ENCODE measurements around the gene TMEM59L. TPM values are rescaled to one million over a fixed set of nuclear protein-coding genes. Genes with fewer than 3 reads are reported as not detected.

The TMEM59L gene
- total and polyA plus RNA-seq, 9 of the 15 experiments (the other 6 are each of a cell fraction or from before 2014, with no cell fraction given) = 0.37 TPM; not detected in 8

DNA sequence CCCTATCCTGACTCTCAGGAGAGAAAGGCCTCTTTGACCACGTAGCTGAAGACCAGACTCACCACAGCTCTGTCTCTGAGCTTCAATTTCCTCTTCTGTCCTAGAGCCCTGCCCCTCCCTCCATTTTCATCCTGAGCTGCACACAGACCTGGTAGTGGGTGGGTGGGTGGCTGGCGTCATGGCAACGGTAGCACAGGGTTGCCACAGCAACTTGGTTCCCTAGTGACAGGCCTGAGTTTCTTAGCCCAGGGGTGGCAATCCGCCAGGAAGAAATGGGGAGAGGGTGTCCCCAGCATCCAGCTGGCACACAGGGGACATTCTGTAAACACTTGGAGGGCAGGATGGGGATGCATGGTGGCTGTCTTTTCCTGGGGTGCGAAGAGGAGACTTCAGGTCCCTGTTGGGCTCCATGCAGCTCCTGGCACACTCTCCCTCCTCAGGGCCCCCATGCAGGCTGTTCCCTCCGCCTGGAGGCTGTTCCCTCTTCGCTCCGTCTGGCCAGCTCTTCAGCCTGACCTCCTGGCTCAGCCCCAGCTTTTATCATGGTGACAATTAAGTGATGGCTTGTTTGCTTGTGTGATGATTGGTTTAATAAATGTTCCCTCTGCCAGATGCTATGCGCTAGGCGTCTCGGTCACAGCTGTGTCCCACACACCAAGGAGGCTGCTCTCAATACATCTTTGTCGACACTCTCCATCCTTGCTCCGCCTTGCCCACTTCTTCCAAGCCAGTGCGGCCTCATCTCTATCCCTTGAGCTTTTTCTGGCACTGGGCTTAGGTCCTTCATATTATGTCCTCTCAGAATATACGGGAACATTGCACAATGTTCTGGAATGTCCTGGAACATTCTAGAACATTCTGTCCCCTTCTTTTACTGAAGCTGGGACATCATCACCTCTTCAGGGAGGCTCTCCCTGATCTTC lies 16.8 kb downstream of the TMEM59L start:
- CTCF ChIA-PET (ENCODE audit: low intra/inter-chr PET ratio) = no interaction called here

More for the DNA sequence above, 16.8 kb downstream of the TMEM59L start:
- H3K9ac ChIP-seq (ENCODE audit: insufficient read depth in 1 of 2, low read depth in 2 of 2, low read length in 2 of 2) = 0 out of 4 replicates have a peak overlapping the region, but pooled peaks of 1 of the 2 experiments have one; percentile 28
- no peak overlapping the region for H3K27ac ChIP-seq (ENCODE audit: extremely low read depth, low read depth, low read length)
- ATAC-seq (no peak), FAIRE-seq (no peak), DNase-seq (ENCODE audit: extremely low read depth in 1 of 4, low spot score in 3 of 4) (no peak)
- POLR2A ChIA-PET = no interaction called here
- H3K9me3 ChIP-seq (replicated peaks; ENCODE audit: control insufficient read depth, insufficient read depth, low read depth, low read length) = no peaks in the 10 kb centered on the region
- H3K36me3 ChIP-seq (ENCODE audit: control insufficient read depth, insufficient read depth, low read length) = no peaks in the 10 kb centered on the region
- no peak overlapping the region for H3K4me2 ChIP-seq (ENCODE audit: insufficient read depth, low read length)
- no TSS peak for BruUV-seq (replicated peaks)
- WGBS (ENCODE audit: insufficient coverage, low coverage, missing lambda C conversion rate) = 27% methylated on average over 15 of the region's 15 CpGs
- H3K27me3 ChIP-seq (ENCODE audit: control insufficient read depth in 2 of 2, insufficient read depth in 2 of 2, low read length in 2 of 2) = peaks cover 24 to 51% of the 10 kb centered on the region in 2 experiments; a peak in 4 of 5 replicates
- TF ChIP-seq, protein P1, sequence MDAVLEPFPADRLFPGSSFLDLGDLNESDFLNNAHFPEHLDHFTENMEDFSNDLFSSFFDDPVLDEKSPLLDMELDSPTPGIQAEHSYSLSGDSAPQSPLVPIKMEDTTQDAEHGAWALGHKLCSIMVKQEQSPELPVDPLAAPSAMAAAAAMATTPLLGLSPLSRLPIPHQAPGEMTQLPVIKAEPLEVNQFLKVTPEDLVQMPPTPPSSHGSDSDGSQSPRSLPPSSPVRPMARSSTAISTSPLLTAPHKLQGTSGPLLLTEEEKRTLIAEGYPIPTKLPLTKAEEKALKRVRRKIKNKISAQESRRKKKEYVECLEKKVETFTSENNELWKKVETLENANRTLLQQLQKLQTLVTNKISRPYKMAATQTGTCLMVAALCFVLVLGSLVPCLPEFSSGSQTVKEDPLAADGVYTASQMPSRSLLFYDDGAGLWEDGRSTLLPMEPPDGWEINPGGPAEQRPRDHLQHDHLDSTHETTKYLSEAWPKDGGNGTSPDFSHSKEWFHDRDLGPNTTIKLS (IDR thresholded peaks at IDR 0.05; ENCODE audit: borderline replicate concordance, low read depth) = peak; percentile 33; the same call in 1 of the 2 replicates
- TF ChIP-seq EGR1 (conservative IDR thresholded peaks at IDR 0.05) (0 out of 2 replicates have a peak, but pooled peaks have one; percentile 7), SMARCC2 (IDR thresholded peaks at IDR 0.05; ENCODE audit: low read depth) (no peak), EP300 (IDR thresholded peaks at IDR 0.05; ENCODE audit: low read length) (peak; percentile 41; the same call in 1 of the 2 replicates), ZNF121 (CRISPR knock-in tag; conservative IDR thresholded peaks at IDR 0.05) (no peak), GTF2E2 (tag; IDR thresholded peaks at IDR 0.05) (no peak), MYNN (IDR thresholded peaks at IDR 0.05) (peak; percentile 66; the same call in 1 of the 2 replicates), MYNN (CRISPR knock-in tag; IDR thresholded peaks at IDR 0.05) (no peak), RB1 (IDR thresholded peaks at IDR 0.05; ENCODE audit: low read depth) (no peak)
- H3K9me1 ChIP-seq (ENCODE audit: control insufficient read depth, insufficient read depth, low read length) = no peaks in the 10 kb centered on the region
- no peak overlapping the region for H2AFZ ChIP-seq (ENCODE audit: low read depth, low read length)
- no peaks in the 10 kb centered on the region for H4K20me1 ChIP-seq (replicated peaks; ENCODE audit: control insufficient read depth, insufficient read depth, low read length)
- in situ Hi-C loops (cut with MboI) (no loop called here), intact Hi-C loops (cut with micrococcal nuclease) (no loop called here)
- no peaks in the 10 kb centered on the region for H3K79me2 ChIP-seq (ENCODE audit: control insufficient read depth, insufficient read depth, low read length)
- H3K4me3 ChIP-seq = no peak overlapping the region
- peaks cover 0 to 3% of the 10 kb centered on the region in 2 experiments; a peak in 2 of 5 replicates for H3K4me1 ChIP-seq (replicated peaks in 1 of 2; ENCODE audit: control insufficient read depth in 2 of 2, insufficient read depth in 2 of 2, low read length in 2 of 2)
